ENCODE results near the gene MYH9.

MYH9 gene

GRCh38 chr22:36335621-36336020 lies 52.1 kb downstream of the MYH9 start:
- CTCF ChIA-PET = interaction anchor here (0.6 to 4.0 kb wide), 6 partner anchors 30 to 133 kb away, joined by 3 to 30 read pairs (median 12); no protein-coding TSS in a partner anchor
- Mint-ChIP-seq H3K27ac (peak overlapping the region; percentile 99), H3K27me3 (no peaks in the 10 kb centered on the region), H3K4me3 (peak overlapping the region; percentile 87), H3K36me3 (peaks cover 84% of the 10 kb centered on the region), H3K4me1 (peaks cover 98% of the 10 kb centered on the region), H3K9me3 (no peaks in the 10 kb centered on the region)
- no peak for DNase-seq

GRCh38 chr22:36334821-36335603 lies 52.8 kb downstream of the MYH9 start:
- H3K36me3 Mint-ChIP-seq = peaks cover 87% of the 10 kb centered on the region
- H3K27ac Mint-ChIP-seq = peak overlapping the region; percentile 99
- H3K4me3 Mint-ChIP-seq = peak overlapping the region; percentile 87
- DNase-seq = peak; percentile 44
- CTCF ChIA-PET = interaction anchor here (0.6 to 4.0 kb wide), 12 partner anchors 8 to 134 kb away, joined by 3 to 30 read pairs (median 5); no protein-coding TSS in a partner anchor
- H3K4me1 Mint-ChIP-seq = peaks cover 100% of the 10 kb centered on the region
- no peaks in the 10 kb centered on the region for H3K9me3 Mint-ChIP-seq
- no peaks in the 10 kb centered on the region for H3K27me3 Mint-ChIP-seq

- peak; percentile 61 for DNase-seq
- peaks cover 88% of the 10 kb centered on the region for H3K36me3 Mint-ChIP-seq
- H3K27ac Mint-ChIP-seq = peak overlapping the region; percentile 99
- CTCF ChIA-PET = interaction anchor here (0.6 to 4.0 kb wide), 12 partner anchors 8 to 135 kb away, joined by 3 to 30 read pairs (median 6); no protein-coding TSS in a partner anchor
- H3K4me3 Mint-ChIP-seq = peak overlapping the region; percentile 87
- peaks cover 100% of the 10 kb centered on the region for H3K4me1 Mint-ChIP-seq
- no peaks in the 10 kb centered on the region for H3K9me3 Mint-ChIP-seq
- H3K27me3 Mint-ChIP-seq = no peaks in the 10 kb centered on the region
These were observed 53.5 kb downstream of the MYH9 start for GRCh38 chr22:36334081-36334820.

GRCh38 chr22:36333644-36334043 lies 54.1 kb downstream of the MYH9 start:
- H3K4me1 Mint-ChIP-seq = peaks cover 100% of the 10 kb centered on the region
- peak overlapping the region; percentile 87 for H3K4me3 Mint-ChIP-seq

GRCh38 chr22:36332623-36333332 lies 55.0 kb downstream of the MYH9 start:
- Mint-ChIP-seq H3K9me3 (no peaks in the 10 kb centered on the region), H3K27ac (peak overlapping the region; percentile 99), H3K36me3 (peaks cover 95% of the 10 kb centered on the region), H3K4me3 (peak overlapping the region; percentile 87), H3K4me1 (peaks cover 100% of the 10 kb centered on the region), H3K27me3 (no peaks in the 10 kb centered on the region)
- DNase-seq = peak; percentile 76
- CTCF ChIA-PET = interaction anchor here (1.0 to 4.0 kb wide), 9 partner anchors 20 to 136 kb away, joined by 3 to 30 read pairs (median 10); no protein-coding TSS in a partner anchor

More at GRCh38 chr22:36333644-36334043, 54.1 kb downstream of the MYH9 start:
- H3K9me3 Mint-ChIP-seq = no peaks in the 10 kb centered on the region
- H3K36me3 Mint-ChIP-seq = peaks cover 87% of the 10 kb centered on the region
- no peaks in the 10 kb centered on the region for H3K27me3 Mint-ChIP-seq
- CTCF ChIA-PET = interaction anchor here (0.6 to 4.0 kb wide), 15 partner anchors 8 to 135 kb away, joined by 3 to 30 read pairs (median 6); no protein-coding TSS in a partner anchor
- DNase-seq = no peak
- H3K27ac Mint-ChIP-seq = peak overlapping the region; percentile 99

GRCh38 chr22:36331912-36332622 lies 55.7 kb downstream of the MYH9 start:
- peaks cover 100% of the 10 kb centered on the region for H3K4me1 Mint-ChIP-seq
- CTCF ChIA-PET = interaction anchor here (0.9 to 4.0 kb wide), 12 partner anchors 12 to 139 kb away, joined by 3 to 30 read pairs (median 6); no protein-coding TSS in a partner anchor
- no peaks in the 10 kb centered on the region for H3K9me3 Mint-ChIP-seq
- peak; percentile 77 for DNase-seq
- peak overlapping the region; percentile 99 for H3K27ac Mint-ChIP-seq
- H3K4me3 Mint-ChIP-seq = peak overlapping the region; percentile 87
- H3K36me3 Mint-ChIP-seq = peaks cover 95% of the 10 kb centered on the region
- H3K27me3 Mint-ChIP-seq = no peaks in the 10 kb centered on the region

- Mint-ChIP-seq H3K4me1 (peaks cover 99% of the 10 kb centered on the region), H3K27me3 (no peaks in the 10 kb centered on the region), H3K4me3 (peak overlapping the region; percentile 87), H3K36me3 (peaks cover 95% of the 10 kb centered on the region), H3K27ac (peak overlapping the region; percentile 99), H3K9me3 (no peaks in the 10 kb centered on the region)
- CTCF ChIA-PET = interaction anchor here (0.9 to 2.4 kb wide), 9 partner anchors 12 to 139 kb away, joined by 3 to 15 read pairs (median 6); no protein-coding TSS in a partner anchor
- DNase-seq = peak; percentile 88
These were observed 56.4 kb downstream of the MYH9 start for GRCh38 chr22:36331306-36331911.

GRCh38 chr22:36330655-36331305 lies 57.0 kb downstream of the MYH9 start:
- Mint-ChIP-seq H3K4me3 (peak overlapping the region; percentile 87), H3K27me3 (no peaks in the 10 kb centered on the region), H3K36me3 (peaks cover 94% of the 10 kb centered on the region), H3K4me1 (peaks cover 94% of the 10 kb centered on the region), H3K9me3 (no peaks in the 10 kb centered on the region), H3K27ac (peak overlapping the region; percentile 99)
- CTCF ChIA-PET = interaction anchor here (0.9 to 2.4 kb wide), 7 partner anchors 13 to 140 kb away, joined by 3 to 15 read pairs (median 6); no protein-coding TSS in a partner anchor
- peak; percentile 49 for DNase-seq

GRCh38 chr22:36330127-36330526 lies 57.6 kb downstream of the MYH9 start:
- Mint-ChIP-seq H3K27me3 (no peaks in the 10 kb centered on the region), H3K36me3 (peaks cover 91% of the 10 kb centered on the region), H3K4me1 (peaks cover 89% of the 10 kb centered on the region), H3K27ac (peak overlapping the region; percentile 99), H3K4me3 (peak overlapping the region; percentile 87), H3K9me3 (no peaks in the 10 kb centered on the region)
- CTCF ChIA-PET = no interaction called here
- no peak for DNase-seq

GRCh38 chr22:36329254-36330078 lies 58.3 kb downstream of the MYH9 start:
- H3K4me1 Mint-ChIP-seq = peaks cover 85% of the 10 kb centered on the region
- peaks cover 88% of the 10 kb centered on the region for H3K36me3 Mint-ChIP-seq
- peak overlapping the region; percentile 99 for H3K27ac Mint-ChIP-seq
- H3K4me3 Mint-ChIP-seq = peak overlapping the region; percentile 87
- no peaks in the 10 kb centered on the region for H3K9me3 Mint-ChIP-seq
- no peaks in the 10 kb centered on the region for H3K27me3 Mint-ChIP-seq
- CTCF ChIA-PET = interaction anchor here (1.0 to 3.9 kb wide), 5 partner anchors 10 to 141 kb away, joined by 3 to 22 read pairs (median 6); no protein-coding TSS in a partner anchor
- DNase-seq = peak; percentile 78

GRCh38 chr22:36328635-36329253 lies 59.0 kb downstream of the MYH9 start:
- peaks cover 87% of the 10 kb centered on the region for H3K36me3 Mint-ChIP-seq
- H3K9me3 Mint-ChIP-seq = no peaks in the 10 kb centered on the region
- H3K4me3 Mint-ChIP-seq = peak overlapping the region; percentile 87
- no peak for DNase-seq
- CTCF ChIA-PET = interaction anchor here (0.6 to 3.9 kb wide), 7 partner anchors 11 to 182 kb away, joined by 3 to 22 read pairs (median 5); no protein-coding TSS in a partner anchor
- peak overlapping the region; percentile 99 for H3K27ac Mint-ChIP-seq
- no peaks in the 10 kb centered on the region for H3K27me3 Mint-ChIP-seq
- peaks cover 78% of the 10 kb centered on the region for H3K4me1 Mint-ChIP-seq

Measured in activated naive CD4-positive, alpha-beta T cell treated with anti-CD3 and anti-CD28 coated beads, Interleukin-2, amount 10 ng/mL, durations not matched to agents 7 days and 5 days (primary cell).